BE2C (cell line): ENCODE data around the gene RALY.

Source experiments
- DNase-seq: peaks from one replicate; pipeline ENCODE4 v3.0.0-alpha.2; 2020
- H3K27me3 ChIP-seq: fragments of 250-450 bp; sonication (Bioruptor Pico); 2 replicates; pipeline ENCODE4 v1.5.1; 2020; ENCODE audit warnings: mild to moderate bottlenecking
- H3K36me3 ChIP-seq: fragments of 250-450 bp; sonication (Bioruptor Pico); 2 replicates; pipeline ENCODE4 v1.5.1; 2020; ENCODE audit warnings: mild to moderate bottlenecking
- H3K4me1 ChIP-seq: fragments of 250-450 bp; sonication (Bioruptor Pico); 2 replicates; pipeline ENCODE4 v1.5.1; 2020
- H3K4me3 ChIP-seq: 2 replicates; pipeline ENCODE4 v1.5.1; 2011; ENCODE audit warnings: low read depth, low read length
- H3K9me3 ChIP-seq: fragments of 250-450 bp; sonication (Bioruptor Pico); 2 replicates; pipeline ENCODE4 v1.5.1; 2020
- CTCF ChIP-seq: IDR thresholded peaks from 2 replicates; pipeline ENCODE4 v1.5.1; 2012; ENCODE audit warnings: mild to moderate bottlenecking, low read depth, low read length

RALY gene

GRCh38 chr20:34108616-34109174 is 115.0 kb downstream of the RALY start:
- no peak for DNase-seq
- no peaks in the 10 kb centered on the region for H3K4me1 ChIP-seq
- peaks cover 57% of the 10 kb centered on the region for H3K36me3 ChIP-seq
- H3K4me3 ChIP-seq = no peak overlapping the region
- TF ChIP-seq CTCF = no peak
- no peaks in the 10 kb centered on the region for H3K27me3 ChIP-seq
- no peaks in the 10 kb centered on the region for H3K9me3 ChIP-seq

GRCh38 chr20:34109442-34109841 is 115.7 kb downstream of the RALY start:
- no peak for DNase-seq
- H3K4me3 ChIP-seq = no peak overlapping the region
- TF ChIP-seq CTCF = no peak
- H3K9me3 ChIP-seq = no peaks in the 10 kb centered on the region
- H3K36me3 ChIP-seq = peaks cover 49% of the 10 kb centered on the region
- H3K27me3 ChIP-seq = no peaks in the 10 kb centered on the region
- H3K4me1 ChIP-seq = no peaks in the 10 kb centered on the region

- DNase-seq = no peak
- Histone ChIP-seq H3K4me3 (peak overlapping the region; percentile 92), H3K27me3 (no peaks in the 10 kb centered on the region), H3K4me1 (no peaks in the 10 kb centered on the region), H3K36me3 (peaks cover 42% of the 10 kb centered on the region), H3K9me3 (no peaks in the 10 kb centered on the region)
- no peak for TF ChIP-seq CTCF
Measured at GRCh38 chr20:34110025-34110744, 116.5 kb downstream of the RALY start.

- H3K27me3 ChIP-seq = no peaks in the 10 kb centered on the region
- peak overlapping the region; percentile 92 for H3K4me3 ChIP-seq
- H3K9me3 ChIP-seq = no peaks in the 10 kb centered on the region
- DNase-seq = no peak
- no peaks in the 10 kb centered on the region for H3K4me1 ChIP-seq
- no peak for TF ChIP-seq CTCF
- peaks cover 34% of the 10 kb centered on the region for H3K36me3 ChIP-seq
Measured at GRCh38 chr20:34110745-34111641, 117.3 kb downstream of the RALY start.

- DNase-seq = peak; percentile 97
Measured at GRCh38 chr20:34111702-34112599, 118.2 kb downstream of the RALY start, which contains the start of gene EIF2S2. TSS of gene EIF2S2 (minus strand) at chr20:34112243. CDS start at chr20:34112110, 133 bp downstream.

More at GRCh38 chr20:34111702-34112599, 118.2 kb downstream of the RALY start, which contains the start of gene EIF2S2:
- peak within 1 kb of the TSS; percentile 92 for H3K4me3 ChIP-seq
- H3K27me3 ChIP-seq = no peaks in the 10 kb centered on the region
- no peaks in the 10 kb centered on the region for H3K9me3 ChIP-seq
- no peaks in the 10 kb centered on the region for H3K4me1 ChIP-seq
- peaks cover 27% of the 10 kb centered on the region for H3K36me3 ChIP-seq
- TF ChIP-seq CTCF = no peak
